ENCODE measurements around the gene SNRNP27. TPM values are rescaled to one million over a fixed set of nuclear protein-coding genes. Genes with fewer than 3 reads are reported as not detected.

The SNRNP27 gene
- total and polyA plus RNA-seq, 9 of the 15 experiments (the other 6 are each of a cell fraction or from before 2014, with no cell fraction given): 29.2 to 102 (median 65.7) TPM

GRCh38 chr2:69933254-69933828 is 39.6 kb downstream of the SNRNP27 start:
- peaks cover 74% of the 10 kb centered on the region for H3K36me3 ChIP-seq (ENCODE audit: control insufficient read depth, insufficient read depth, low read length)
- peaks cover 21% of the 10 kb centered on the region; the same call in 2 of the 3 replicates for H3K79me2 ChIP-seq (ENCODE audit: control insufficient read depth, insufficient read depth, low read length)
- no peaks in the 10 kb centered on the region for H3K27me3 ChIP-seq (ENCODE audit: control insufficient read depth in 2 of 2, insufficient read depth in 2 of 2, low read length in 2 of 2)
- peak overlapping the region; percentile 58; the same call in 1 of the 2 replicates for H3K4me2 ChIP-seq (ENCODE audit: insufficient read depth, low read length)
- peak overlapping the region; percentile 71 for H3K27ac ChIP-seq (ENCODE audit: extremely low read depth, low read depth, low read length)
- DNase-seq (ENCODE audit: extremely low read depth in 1 of 4, low spot score in 3 of 4) (no peak), ATAC-seq (peak; percentile 58), FAIRE-seq (peak; percentile 29)
- no TSS peak for BruUV-seq (replicated peaks)
- H3K9me3 ChIP-seq (replicated peaks; ENCODE audit: control insufficient read depth, insufficient read depth, low read depth, low read length): no peaks in the 10 kb centered on the region
- H3K4me1 ChIP-seq (replicated peaks in 1 of 2; ENCODE audit: control insufficient read depth in 2 of 2, insufficient read depth in 2 of 2, low read length in 2 of 2): peaks cover 4 to 26% of the 10 kb centered on the region in 2 experiments; a peak in 3 of 5 replicates
- TF ChIP-seq ZBTB17 (CRISPR knock-in tag; IDR thresholded peaks at IDR 0.05) (no peak), SPI1 (IDR thresholded peaks at IDR 0.05; ENCODE audit: borderline replicate concordance, low read depth, low read length) (peak; percentile 43; the same call in 1 of the 2 replicates), ZNF3 (CRISPR knock-in tag; IDR thresholded peaks at IDR 0.05) (no peak)
- H4K20me1 ChIP-seq (replicated peaks; ENCODE audit: control insufficient read depth, insufficient read depth, low read length): no peaks in the 10 kb centered on the region
- CTCF ChIA-PET (ENCODE audit: low intra/inter-chr PET ratio): interaction anchor here (0.6 kb wide), 1 partner anchor 15 kb away, joined by 5 read pairs; no protein-coding TSS in a partner anchor
- intact Hi-C loops (cut with micrococcal nuclease) (loop anchor here (5.0 kb wide), 3 partner anchors 44 to 209 kb away; no protein-coding TSS in a partner anchor), in situ Hi-C loops (cut with MboI) (no loop called here)
- H3K9ac ChIP-seq (ENCODE audit: insufficient read depth in 1 of 2, low read depth in 2 of 2, low read length in 2 of 2): peak overlapping the region in 1 of 2 experiments; percentile 16; a peak in 3 of 4 replicates
- POLR2A ChIA-PET: interaction anchor here (0.6 to 8.8 kb wide), 12 partner anchors 13 to 838 kb away, joined by 3 to 107 read pairs (median 3); partner anchors contain the start of genes MXD1 and SNRPG
- H3K4me3 ChIP-seq: no peak overlapping the region
- H3K9me1 ChIP-seq (ENCODE audit: control insufficient read depth, insufficient read depth, low read length): peaks cover 6% of the 10 kb centered on the region
- H2AFZ ChIP-seq (ENCODE audit: low read depth, low read length): no peak overlapping the region
